HG03460 (cell line): ENCODE measurements around the gene RNF19B.
"Not testable (repeated sequence)": the region's sequence is repeated elsewhere in the genome, so short reads cannot be mapped to it uniquely, and the experiment has no call there.

Experiments
- ATAC-seq: cut with Tn5 transposase; IDR thresholded peaks from one replicate; pipeline ENCODE4 v1.9.1; 2021; ENCODE audit not compliant: unreplicated experiment

RNF19B gene

DNA sequence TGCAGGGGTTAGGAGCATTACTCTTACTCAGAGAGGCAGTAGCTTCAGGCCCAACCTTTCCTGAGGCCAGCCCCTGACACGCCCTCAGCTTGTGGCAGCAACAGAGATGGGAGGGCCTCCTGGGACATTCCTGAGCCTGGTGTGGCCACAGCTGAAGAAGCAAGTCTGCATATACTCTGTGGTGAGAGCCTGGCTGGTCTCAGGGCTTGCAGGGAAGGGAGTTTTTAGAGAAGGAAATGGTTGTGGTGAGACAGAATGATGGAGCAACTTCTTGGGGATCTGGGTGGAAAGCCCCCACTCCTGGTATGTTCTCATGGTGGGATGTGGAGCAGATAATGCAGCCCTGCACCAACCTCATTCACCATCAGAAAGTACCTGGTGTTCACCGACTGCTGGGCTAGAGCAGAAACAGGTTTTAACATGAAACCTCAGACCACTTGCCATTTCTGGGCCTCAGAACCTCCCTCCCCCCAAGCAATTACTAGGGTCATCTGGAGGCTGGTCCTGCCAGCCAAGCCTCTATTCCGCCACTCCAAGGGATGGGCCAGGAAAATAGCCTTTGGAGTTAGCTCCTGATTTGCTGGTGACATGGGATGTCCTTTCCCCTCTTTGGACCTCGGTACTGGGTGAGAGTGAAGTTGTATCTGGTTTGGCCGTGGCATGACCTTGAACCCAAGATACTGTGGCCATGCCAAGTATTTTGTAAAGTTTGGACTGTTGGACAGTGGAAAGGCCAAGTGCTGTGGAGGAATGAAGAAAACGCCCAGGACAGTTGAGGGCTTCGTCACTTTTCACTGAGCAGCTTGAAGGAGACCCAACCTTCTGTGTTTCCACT, 28.1 kb upstream of the RNF19B start:
- ATAC-seq = peak; percentile 84

DNA sequence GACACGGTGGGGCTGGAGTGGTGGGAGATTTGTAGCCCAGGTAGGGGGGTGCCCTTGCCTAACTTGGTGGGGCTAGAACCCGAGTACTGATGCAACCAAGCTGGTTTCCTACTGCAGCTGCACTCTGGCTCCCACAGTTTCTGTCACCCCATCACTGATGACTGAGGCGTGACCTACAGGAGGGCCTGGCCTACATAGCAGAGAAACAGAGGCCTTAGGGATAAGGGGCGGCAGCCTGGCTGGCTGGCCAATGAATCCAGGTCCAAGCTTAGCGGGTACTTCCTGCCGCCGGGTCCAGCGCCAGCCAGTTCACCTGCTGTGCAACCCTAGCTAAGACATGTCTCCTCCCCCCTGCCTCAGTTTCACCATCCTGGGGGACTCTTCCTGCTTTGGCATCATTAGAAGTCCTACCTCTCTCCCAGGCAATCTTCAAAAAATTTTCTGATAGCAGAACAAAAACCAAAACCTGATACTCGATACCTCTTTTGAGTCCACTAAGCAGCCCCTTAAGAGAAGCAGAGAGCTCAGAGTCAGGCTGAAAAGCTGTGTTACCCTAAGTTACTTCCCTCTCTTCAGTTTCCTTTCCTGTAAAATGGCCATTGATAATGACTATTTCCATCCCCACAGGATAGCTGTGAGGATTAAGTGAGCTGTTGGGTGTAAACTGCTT, 27.3 kb upstream of the RNF19B start:
- peak; percentile 28 for ATAC-seq

DNA sequence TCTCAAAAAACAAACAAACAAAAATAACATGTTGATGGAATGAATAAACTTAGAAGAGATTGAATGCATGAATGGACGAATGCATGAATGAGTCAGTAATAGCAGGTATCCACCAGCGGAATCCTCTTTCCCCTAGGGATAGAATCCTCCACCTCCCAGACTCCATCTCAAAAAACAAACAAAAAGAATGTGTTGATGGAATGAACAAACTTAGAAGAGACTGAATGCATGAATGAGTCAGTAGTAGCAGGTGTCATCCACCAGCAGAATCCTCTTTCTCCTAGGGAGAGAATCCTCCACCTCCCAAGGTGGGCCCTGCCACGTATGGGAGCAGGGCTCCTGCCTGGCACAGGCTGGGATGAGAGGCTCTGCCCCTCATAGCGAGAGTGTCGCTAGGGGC, 26.8 kb upstream of the RNF19B start:
- no peak for ATAC-seq

DNA sequence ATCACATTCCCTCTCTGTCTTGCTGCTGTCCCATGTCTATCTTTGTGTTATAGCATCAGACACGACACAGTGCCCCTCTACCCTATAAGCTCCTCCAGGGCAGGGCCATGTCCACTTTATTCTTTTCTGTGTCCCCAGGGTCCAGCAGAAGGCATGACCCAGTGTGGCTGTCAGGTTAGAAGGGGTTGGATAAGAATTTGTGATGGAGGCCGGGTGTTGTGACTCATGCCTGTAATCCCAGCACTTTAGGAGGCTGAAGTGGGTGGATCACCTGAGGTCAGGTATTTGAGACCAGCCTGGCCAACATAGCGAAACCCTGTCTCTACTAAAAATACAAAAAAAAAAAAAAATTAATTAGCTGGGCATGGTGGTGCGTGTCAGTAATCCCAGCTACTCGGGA, 26.3 kb upstream of the RNF19B start:
- ATAC-seq = no peak

DNA sequence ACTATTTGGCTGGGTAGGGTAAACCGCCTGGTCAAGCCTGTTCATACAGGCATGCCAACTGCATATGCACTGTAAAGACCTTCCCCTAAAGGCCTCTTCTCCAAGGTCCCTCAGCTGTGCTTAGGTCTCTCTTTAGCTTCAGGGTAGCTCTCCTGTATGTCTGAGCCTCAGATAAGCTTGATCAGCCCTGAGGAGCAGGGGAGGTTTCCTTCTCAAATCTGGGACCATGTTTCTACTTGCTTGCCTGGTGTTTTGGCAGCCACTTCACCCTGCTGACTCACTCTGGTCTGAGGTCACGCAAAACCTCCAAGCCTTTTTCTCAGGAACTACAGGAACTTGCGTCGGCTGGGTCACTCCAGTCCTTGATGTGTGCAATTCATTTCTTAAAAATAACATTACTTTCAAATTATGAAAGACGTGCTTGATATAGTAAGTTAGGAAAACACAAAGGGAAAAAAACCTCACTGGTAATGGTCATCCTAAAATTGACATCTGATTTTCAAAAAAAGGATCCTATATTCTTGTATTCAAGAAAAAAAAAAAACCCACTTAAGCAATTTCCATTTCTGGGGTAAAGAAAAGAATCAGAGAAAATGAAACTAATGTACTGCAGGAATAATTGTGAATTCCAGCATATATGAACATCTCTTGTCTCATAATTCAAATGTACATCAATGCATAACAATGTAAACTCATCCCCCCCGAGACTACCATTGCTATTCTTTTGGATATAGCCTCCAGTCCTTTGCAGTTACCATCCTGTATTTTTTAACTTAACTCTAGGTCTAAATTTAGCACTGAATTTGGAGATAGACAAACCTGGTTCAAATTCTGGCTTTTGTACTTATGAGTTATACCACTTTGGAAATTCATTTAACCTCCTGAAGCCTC, 24.8 kb upstream of the RNF19B start:
- ATAC-seq = no peak

DNA sequence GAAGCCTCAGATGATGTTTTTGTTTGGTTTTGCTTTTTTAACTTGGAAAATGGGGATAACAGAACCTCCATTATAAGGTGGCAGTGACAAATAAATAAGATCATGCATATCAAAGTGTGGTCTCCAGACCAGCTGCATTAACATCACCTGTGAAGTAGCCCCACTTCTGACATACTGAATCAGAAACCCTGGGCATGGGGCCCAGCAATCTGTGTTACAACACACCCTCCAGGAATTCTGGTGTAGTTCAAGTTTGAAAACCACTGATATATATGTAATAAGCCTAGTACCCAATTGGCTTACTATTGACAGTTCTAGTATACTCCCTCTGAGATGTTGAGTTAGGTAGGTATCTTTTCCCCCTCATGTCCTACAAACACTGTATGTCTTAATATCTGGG, 24.1 kb upstream of the RNF19B start:
- no peak for ATAC-seq

DNA sequence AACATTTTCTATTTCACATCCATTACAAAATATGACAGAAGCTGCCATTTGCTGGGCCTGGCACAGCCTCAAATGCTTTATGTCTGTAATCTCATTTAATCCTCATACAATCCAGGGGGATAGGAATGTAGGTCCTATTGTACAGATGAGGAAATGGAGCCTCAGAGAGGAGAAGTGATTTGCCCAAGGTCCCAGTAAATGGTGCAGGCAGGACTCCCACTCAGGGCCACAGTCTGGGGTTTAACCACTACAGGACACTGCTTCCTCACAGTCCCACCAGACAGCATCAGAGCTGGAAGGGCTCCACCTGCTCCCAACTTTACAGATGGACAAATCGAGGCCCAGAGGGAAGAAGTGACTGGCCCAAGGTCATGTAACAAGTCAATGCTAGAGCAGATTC, 20.6 kb upstream of the RNF19B start:
- no peak for ATAC-seq

DNA sequence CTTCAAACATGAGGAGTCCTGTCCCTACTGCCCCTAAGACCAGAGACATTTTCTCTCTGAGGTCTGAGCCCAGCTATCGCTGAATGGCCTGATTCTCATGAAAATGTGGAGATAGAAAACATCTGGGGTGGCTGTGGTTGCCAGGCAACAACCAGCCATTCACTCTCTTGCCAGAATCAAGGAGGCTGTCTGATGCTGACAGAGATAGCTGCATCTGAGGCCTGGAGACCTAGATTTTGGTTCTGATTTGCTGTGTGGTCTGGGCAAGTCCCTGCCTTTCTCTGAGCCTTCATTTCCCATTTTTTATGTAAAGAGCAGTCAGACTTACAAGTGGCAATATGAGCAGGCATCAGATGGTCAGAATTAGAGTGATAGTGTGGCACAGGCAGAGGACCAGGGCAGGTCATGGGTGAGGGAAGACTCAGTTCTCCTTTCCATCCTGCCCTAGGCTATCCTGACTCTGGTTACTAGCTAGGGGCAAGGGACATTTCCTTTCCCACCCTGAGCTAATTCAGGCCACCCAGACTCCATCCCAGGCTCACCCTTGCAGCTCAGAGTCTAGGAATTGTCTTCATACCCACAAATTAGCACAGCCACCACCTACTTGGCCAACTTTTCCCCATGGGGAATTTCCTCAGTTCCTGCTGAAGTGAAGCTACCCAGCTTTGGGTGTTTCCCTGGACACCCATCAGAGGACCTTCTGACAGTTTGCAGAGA, 20.0 kb upstream of the RNF19B start:
- no peak for ATAC-seq

DNA sequence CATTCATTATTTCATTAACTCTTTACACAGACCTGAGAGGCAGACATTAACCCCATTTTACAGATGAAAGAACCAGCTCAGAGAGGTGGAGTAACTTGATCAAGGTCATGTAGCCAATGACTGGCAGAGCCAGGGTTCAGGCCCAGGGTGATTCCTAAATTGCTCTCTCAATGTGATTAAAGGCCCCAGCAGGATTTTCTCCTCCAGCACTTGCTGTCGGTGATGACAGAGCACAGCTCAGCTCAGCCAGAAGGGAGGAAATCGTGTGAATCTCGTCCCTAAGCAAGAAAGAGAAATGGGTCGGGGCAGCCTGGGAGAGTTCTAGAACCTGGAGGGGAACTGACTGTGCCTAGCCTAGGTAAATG, 19.5 kb upstream of the RNF19B start:
- ATAC-seq = no peak

DNA sequence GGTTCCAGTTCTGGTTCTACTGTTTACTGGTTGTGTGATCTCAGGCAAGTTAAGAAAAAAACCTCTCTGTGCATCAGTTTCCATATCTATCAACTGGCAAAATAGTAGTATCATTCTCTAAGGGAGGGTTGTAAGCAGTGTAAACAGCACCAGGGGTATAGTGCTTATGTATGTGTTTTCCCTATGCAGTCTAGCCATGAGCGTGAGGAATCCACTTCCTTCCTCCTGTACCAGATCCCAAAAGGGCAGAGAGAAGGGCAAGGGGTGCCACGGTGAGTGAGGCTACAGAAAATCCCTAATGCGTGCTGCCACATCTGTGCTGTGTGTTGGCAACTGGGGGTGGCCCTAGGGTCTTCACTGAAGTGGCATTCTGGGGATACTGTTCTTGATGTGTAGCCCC, 18.4 kb upstream of the RNF19B start:
- ATAC-seq = no peak

DNA sequence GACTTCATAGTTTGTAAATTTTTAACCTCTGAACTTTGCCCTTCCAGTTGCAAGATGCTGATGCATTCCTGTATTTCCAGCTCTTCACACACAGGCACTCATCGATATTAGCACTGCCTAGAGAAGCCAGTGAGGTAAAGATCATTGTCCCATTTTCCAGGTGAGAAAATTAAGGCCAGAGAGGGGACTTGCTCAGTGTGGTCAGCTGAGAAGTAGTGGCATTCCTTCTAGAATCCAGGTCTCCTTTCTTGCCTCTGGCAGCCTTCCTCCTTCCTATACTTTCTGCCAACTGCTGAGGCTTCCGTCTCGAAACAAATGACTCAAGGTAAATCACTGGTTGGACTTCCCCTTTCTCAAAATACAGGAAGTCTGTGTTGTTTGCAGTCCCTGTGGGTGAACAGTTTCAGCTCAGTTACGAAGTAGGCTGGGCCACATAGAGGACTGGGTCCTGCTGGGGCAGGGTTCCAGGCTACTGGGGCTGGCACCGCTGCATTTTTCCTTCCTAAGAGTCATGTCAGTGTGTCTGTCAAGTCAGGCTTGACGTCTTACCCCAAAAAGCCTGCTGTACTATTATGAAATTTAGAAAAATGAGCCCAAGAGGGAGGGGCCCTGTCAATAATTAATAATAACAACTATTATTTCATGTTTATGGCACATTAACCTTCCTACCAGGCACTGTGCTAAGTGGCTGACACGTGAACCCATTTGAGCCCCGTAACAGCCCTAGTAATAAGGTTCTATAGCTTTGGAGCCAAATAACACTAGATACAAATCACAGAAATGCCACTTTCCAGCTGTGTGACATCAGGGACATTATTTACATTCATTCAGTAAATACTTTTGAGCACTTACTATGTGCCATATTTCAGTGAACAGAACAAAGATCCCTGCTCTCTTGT, 16.6 kb upstream of the RNF19B start:
- ATAC-seq = peak; percentile 90

DNA sequence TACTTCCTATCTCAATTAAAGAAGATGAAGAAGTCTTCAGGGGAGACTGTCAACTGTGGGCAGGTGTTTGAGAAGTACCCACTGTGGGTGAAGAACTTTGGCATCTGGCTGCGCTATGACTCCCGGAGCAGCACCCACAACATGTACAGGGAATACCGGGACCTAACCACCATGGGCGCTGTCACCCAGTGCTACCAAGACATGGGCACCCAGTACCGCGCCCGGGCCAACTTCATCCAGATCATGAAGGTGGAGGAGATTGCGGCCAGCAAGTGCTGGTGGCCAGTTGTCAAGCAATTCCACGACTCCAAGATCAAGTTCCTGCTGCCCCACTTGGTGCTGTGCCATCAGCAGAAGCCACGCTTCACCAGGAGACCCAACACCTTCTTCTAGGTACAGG, 15.5 kb upstream of the RNF19B start:
- no peak for ATAC-seq

DNA sequence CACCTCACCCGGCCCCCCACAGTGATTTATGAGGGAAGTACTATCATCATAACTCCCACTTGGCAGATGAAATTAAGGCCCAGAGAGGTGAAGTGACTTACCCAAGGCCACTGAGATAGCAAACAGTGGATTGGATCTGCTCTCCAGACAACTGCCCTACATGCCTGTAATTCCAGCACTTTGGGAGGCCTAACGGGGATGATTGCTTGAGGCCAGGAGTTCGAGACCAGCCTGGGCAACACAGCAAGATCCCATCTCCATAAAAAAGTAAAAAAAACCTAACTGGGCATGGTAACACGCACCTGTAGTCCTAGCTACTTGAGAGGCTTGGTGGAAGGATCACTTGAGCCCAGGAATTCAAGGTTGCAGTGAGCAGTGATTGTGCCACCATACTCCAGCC, 14.2 kb upstream of the RNF19B start:
- ATAC-seq = no peak

DNA sequence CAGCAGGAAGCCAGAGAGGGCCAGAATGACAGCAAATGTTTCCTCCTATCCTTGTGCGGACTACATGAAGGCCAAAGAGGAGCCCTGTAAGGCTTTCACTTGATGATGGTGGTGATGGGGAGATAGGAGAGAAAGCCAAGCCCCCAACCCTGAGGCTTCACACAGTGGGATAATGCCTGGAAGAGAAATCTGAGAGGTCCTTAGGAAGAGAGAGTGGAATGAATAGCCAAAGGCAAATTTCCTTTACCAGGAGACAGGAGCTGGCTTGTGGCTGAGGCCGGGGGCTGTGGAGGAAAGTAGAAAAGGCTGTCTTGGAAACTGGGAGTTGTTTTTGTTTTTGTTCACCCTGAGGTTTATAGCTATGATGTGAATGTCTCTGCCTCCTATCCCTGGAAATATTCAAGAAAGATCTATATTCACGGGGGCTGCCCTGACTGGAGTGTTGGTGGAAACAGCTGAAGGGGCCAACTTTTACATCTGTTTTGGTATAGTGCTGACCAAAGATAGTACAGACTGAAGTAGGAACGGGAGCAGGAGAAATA, 13.0 kb upstream of the RNF19B start:
- no peak for ATAC-seq

DNA sequence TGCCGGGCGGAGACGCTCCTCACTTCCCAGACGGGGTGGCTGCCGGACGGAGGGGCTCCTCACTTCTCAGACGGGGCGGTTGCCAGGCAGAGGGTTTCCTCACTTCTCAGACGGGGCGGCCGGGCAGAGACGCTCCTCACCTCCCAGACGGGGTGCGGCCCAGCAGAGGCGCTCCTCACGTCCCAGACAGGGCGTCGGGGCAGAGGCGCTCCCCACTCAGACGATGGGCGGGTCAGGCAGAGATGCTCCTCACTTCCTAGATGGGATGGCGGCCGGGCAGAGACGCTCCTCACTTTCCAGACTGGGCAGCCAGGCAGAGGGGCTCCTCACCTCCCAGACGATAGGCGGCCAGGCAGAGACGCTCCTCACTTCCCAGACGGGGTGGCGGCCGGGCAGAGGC, 10.4 kb upstream of the RNF19B start:
- ATAC-seq = not testable (repeated sequence)

DNA sequence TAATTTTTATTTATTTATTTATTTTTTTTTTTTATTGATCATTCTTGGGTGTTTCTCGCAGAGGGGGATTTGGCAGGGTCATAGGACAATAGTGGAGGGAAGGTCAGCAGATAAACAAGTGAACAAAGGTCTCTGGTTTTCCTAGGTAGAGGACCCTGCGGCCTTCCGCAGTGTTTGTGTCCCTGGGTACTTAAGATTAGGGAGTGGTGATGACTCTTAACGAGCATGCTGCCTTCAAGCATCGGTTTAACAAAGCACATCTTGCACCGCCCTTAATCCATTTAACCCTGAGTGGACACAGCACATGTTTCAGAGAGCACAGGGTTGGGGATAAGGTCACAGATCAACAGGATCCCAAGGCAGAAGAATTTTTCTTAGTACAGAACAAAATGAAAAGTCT, 8.8 kb upstream of the RNF19B start:
- ATAC-seq = not testable (repeated sequence)

DNA sequence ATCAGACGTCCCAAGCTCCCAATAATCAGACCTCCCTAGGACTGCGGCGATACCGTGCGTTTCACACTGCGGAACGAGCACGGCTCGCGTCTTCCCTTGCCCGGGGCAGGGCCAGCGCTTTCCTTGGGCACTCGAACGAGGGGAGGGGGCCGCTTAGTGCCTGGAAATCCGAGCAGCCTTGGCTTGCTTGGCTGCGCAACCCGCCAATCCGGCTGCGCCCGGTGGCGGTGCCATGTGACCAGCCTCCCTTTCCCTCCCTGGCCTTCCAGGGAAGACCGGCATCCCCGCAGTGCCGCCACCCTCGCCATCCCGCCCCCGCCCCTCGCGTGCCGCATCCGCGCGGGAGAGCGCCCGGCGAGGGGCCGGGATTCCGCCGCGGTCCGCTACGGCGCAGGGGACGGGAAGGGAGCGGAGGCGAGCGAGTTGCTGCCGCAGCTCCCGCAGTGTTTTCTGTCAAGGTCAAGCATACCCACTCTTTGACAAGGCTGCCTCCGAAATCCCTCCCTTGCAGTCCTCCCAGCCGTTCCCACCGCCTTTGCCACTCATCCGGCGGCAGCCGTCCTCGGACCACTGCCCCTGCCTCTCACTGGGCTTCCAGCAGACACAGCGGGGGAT, 8.3 kb upstream of the RNF19B start:
- ATAC-seq = no peak

DNA sequence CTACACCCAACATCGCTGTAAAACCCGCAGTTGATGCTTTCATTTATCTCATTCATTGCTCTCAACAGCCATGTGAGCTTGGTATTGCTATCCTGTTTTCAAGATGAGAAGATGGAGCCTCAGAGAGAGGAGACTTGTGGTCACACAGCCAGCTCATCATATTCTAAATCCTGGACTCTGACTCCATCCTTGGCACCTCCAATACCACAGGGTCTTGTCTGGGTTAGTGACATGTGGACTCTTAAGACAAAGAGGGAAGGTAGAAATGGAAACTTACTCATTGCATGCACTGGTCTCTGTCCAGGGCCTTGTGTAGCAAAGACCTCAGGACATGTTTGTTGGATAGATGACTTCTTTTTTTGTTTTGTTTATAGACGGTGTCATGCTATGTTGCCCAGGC, 7.0 kb upstream of the RNF19B start:
- no peak for ATAC-seq

DNA sequence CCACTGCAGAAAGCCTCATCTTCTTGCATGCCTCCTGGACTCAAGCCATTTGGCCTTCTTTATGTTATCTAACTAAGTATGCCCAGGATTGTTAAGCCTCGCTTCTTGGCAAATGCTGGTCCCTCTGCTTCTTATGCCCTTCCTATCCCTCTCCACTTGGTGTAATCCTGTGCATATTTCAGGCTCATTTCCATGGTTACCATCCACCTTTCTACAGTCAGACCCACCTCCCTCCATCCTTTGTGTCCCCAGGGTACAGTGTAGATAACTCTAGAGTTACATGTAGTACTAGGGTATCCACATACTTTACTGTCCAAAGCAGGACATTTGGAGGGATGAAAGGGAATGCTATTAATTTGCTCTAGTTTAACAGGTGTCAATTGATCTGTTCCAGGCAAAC, 6.5 kb upstream of the RNF19B start:
- no peak for ATAC-seq
